Esophagus squamous epithelium (tissue), 4 donors: ENCODE measurements around the gene ZEB1.

ENCODE experiments used
- CTCF ChIP-seq, 6 experiments: fragments of 450-650 bp in 4 of 6; fragments of 200-600 bp in 2 of 6; sonication (generic) in 2 of 6; IDR thresholded peaks; one replicate each; pipeline ENCODE4 v1.5.1; 2016 to 2019; ENCODE audit warnings: antibody characterized with exemption in 6 of 6, mild to moderate bottlenecking in 4 of 6, moderate library complexity in 4 of 6
- POLR2A ChIP-seq, 4 donors: fragments of 450-650 bp; IDR thresholded peaks; one replicate each; pipeline ENCODE4 v1.6.1; 2017; ENCODE audit warnings: antibody characterized with exemption in 4 of 4, mild to moderate bottlenecking in 4 of 4, moderate library complexity in 3 of 4

DNA sequence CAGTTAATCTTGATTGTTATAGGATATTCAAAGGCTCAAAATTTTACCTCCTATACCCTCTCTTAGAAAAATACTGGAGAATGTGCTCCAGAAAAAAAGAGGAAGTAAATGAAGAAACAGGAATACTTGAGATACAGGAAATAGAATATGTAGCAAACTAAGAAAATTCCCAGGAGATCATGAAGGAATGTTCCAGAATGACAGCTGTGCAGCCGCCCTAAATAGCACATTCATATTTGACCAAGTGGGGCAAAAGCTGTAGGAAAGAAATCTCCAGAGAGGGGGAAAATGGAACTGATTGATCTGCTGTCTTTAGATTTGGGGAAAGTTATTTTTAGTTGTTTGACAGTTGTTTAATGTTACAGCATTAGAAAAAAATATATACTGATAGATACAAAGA is 46.2 kb upstream of the ZEB1 start:
- TF ChIP-seq CTCF (IDR thresholded peaks at IDR 0.05) (no peak), POLR2A (IDR thresholded peaks at IDR 0.05) (no peak)
